HepG2 (cell line): ENCODE data around the gene SF3B6. TPM values are rescaled to one million over a fixed set of nuclear protein-coding genes. Genes with fewer than 3 reads are reported as not detected.

ENCODE experiments used
- ARNT ChIP-seq: fragments of 450-650 bp; IDR thresholded peaks from 2 replicates; pipeline ENCODE4 v1.6.1; 2017
- BCLAF1 ChIP-seq: fragments of 450-650 bp; IDR thresholded peaks from 2 replicates; pipeline ENCODE4 v1.6.1; 2017; ENCODE audit warnings: mild to moderate bottlenecking
- CSRNP1 ChIP-seq: sonication (generic); formaldehyde crosslinking; IDR thresholded peaks from 2 replicates; pipeline ENCODE4 v1.8.1; 2023; ENCODE audit warnings: mild to moderate bottlenecking, missing genetic modification reagents
- E2F1 ChIP-seq: sonication (generic); formaldehyde crosslinking; IDR thresholded peaks from 2 replicates; pipeline ENCODE4 v1.5.0; 2020; ENCODE audit warnings: missing genetic modification reagents
- FOSL1 ChIP-seq: sonication (generic); formaldehyde crosslinking; IDR thresholded peaks from 2 replicates; pipeline ENCODE4 v1.9.0; 2021; ENCODE audit warnings: missing genetic modification reagents, borderline replicate concordance
- KDM1A ChIP-seq: IDR thresholded peaks from 2 replicates; pipeline ENCODE4 v1.6.1; 2016; ENCODE audit warnings: missing compliant biosample characterization
- KDM4B ChIP-seq: sonication (generic); formaldehyde crosslinking; IDR thresholded peaks from 2 replicates; pipeline ENCODE4 v1.4.0; 2020; ENCODE audit warnings: missing genetic modification reagents
- MAX ChIP-seq: IDR thresholded peaks from 2 replicates; pipeline ENCODE4 v1.6.1; 2012; ENCODE audit warnings: inconsistent platforms
- PLSCR1 ChIP-seq: sonication (generic); formaldehyde crosslinking; IDR thresholded peaks from 2 replicates; pipeline ENCODE4 v1.5.0; 2020; ENCODE audit warnings: missing genetic modification reagents, mild to moderate bottlenecking, borderline replicate concordance
- SIN3B ChIP-seq: fragments of 150-350 bp; IDR thresholded peaks from 2 replicates; pipeline ENCODE4 v1.6.1; 2014; ENCODE audit warnings: low read length
- ZKSCAN5 ChIP-seq: sonication (generic); formaldehyde crosslinking; IDR thresholded peaks from 2 replicates; pipeline ENCODE4 v1.5.1; 2020; ENCODE audit warnings: mild to moderate bottlenecking, missing genetic modification reagents
- ZNF207 ChIP-seq: fragments of 450-650 bp; IDR thresholded peaks from 2 replicates; pipeline ENCODE4 v1.6.1; 2016; ENCODE audit warnings: antibody characterized with exemption, borderline replicate concordance
- ZNF512B ChIP-seq: sonication (generic); formaldehyde crosslinking; IDR thresholded peaks from 2 replicates; pipeline ENCODE4 v1.5.1; 2020; ENCODE audit warnings: missing genetic modification reagents, mild to moderate bottlenecking, borderline replicate concordance
- ZNF691 ChIP-seq: sonication (generic); formaldehyde crosslinking; IDR thresholded peaks from 2 replicates; pipeline ENCODE4 v1.4.0; 2020; ENCODE audit warnings: missing genetic modification reagents, low read depth, mild to moderate bottlenecking, borderline replicate concordance
- ZSCAN21 ChIP-seq: sonication (generic); formaldehyde crosslinking; IDR thresholded peaks from 2 replicates; pipeline ENCODE4 v1.8.0; 2022; ENCODE audit warnings: mild to moderate bottlenecking, missing genetic modification reagents, moderate library complexity, borderline replicate concordance
- polyA plus RNA-seq, 8 experiments: library from polyadenylated mRNA; depleted of rRNA in 3 of 8; stranded (reverse) in 7 of 8; unstranded in 1 of 8; fragments of >200 nt; fragmentation: Illumina TruSeq in 4 of 8; extraction: Trizol in 4 of 8; gene quantifications; 2 replicates each; pipeline versions ENCODE4 v1.2.1 to v1.2.3, GENCODE V29; 2011 to 2016; ENCODE audit warnings: low read depth in 4 of 8, missing spikeins in 1 of 8, mixed read lengths in 1 of 8; ENCODE audit not compliant: insufficient read depth in 1 of 8
- total RNA-seq, 5 experiments: library from RNA; depleted of rRNA; stranded (reverse); fragments of >200 nt; fragmentation: Illumina TruSeq; extraction: Trizol; gene quantifications; 2 replicates each; pipeline ENCODE4 v1.2.3, GENCODE V29; 2016; ENCODE audit warnings: low read depth in 1 of 5

Gene SF3B6
- total and polyA plus RNA-seq, 2 of the 13 experiments (the other 11 are each of a cell fraction or from before 2014, with no cell fraction given), result 177 to 182 TPM

- TF ChIP-seq BCLAF1 (no peak), ZNF512B (CRISPR knock-in tag) (no peak; the same call in 1 of the 2 replicates), KDM1A (CRISPR knock-in tag) (no peak), KDM4B (CRISPR knock-in tag) (no peak; the same call in 1 of the 2 replicates), PLSCR1 (CRISPR knock-in tag) (no peak), ZNF691 (no peak), ZNF207 (no peak), CSRNP1 (CRISPR knock-in tag) (no peak; the same call in none of the 2 replicates), ZKSCAN5 (CRISPR knock-in tag) (0 out of 2 replicates have a peak, but pooled peaks have one; percentile 37), SIN3B (no peak), ARNT (no peak), E2F1 (CRISPR knock-in tag) (peak; percentile 43; the same call in 1 of the 2 replicates), FOSL1 (no peak), MAX (peak; percentile 90), ZSCAN21 (CRISPR knock-in tag) (no peak; the same call in none of the 2 replicates)
Measured at GRCh38 chr2:24083567-24084385, 7.7 kb upstream of the SF3B6 start (continued).
